CD4-positive, alpha-beta T cell treated with Interleukin-6 at 100 ng/mL for 8 hours (primary cell): Measurements from ENCODE around the gene MED8.
"Not testable (repeated sequence)": the region's sequence is repeated elsewhere in the genome, so short reads cannot be mapped to it uniquely, and the experiment has no call there.

ENCODE experiments used
- DNase-seq: peaks from one replicate; pipeline ENCODE4 v3.0.0-alpha.2; 2020; ENCODE audit warnings: mixed read lengths, low spot score

Gene MED8

DNA sequence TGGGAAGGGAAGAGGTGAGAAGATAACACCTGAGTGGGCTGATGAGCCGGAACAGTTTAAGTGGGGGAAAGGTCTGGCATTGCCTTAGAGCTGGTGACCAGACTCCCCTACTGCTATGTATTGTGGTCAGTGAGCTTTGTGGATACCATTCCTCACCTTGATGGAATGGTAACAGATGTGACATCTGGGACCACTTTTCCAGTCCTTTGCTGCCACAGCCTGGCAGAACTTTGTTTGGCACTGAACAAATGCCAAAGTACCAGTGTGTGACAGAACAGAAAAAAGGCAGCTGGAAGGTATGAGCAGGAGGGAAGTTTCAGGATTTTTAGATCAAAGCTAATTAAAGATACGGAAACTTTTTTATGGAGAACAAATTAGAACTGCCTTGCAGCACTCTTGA is 6.2 kb downstream of the MED8 start:
- no peak for DNase-seq

DNA sequence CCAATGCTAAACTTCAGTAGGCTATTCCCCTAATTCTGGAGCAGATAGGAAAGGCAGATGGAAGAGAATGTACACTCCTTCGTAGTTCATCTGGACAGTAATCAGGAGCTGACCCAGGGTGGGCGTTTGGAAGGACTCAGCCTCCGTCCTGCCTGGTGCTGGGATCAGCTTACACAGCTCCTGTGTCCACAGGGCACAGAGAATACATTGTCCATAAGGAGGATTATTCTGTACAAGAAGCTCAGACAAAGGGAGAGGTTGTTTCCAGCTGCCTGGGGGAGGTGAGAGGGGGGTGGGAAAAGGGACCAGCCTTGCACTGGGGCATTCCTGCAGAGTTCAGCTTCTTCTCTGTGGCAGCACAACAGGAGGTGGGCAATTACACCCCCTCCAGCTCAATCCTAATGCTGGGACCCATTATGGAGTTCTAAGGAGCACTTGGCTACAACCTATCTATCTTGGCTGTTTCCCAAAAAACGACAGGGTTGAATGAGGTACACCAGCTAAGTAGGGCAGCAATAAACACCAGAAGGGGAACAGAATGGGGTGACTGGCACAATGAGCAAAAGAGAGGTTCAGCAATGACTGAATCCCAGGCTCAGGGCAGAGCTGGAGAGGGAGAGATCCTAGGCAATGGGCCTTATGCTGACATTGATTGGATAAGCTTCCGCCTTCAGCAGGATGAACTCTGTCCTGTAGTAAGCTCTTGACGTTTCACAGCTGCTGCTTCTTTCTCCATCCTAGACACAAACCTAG is 7.4 kb downstream of the MED8 start:
- no peak for DNase-seq

DNA sequence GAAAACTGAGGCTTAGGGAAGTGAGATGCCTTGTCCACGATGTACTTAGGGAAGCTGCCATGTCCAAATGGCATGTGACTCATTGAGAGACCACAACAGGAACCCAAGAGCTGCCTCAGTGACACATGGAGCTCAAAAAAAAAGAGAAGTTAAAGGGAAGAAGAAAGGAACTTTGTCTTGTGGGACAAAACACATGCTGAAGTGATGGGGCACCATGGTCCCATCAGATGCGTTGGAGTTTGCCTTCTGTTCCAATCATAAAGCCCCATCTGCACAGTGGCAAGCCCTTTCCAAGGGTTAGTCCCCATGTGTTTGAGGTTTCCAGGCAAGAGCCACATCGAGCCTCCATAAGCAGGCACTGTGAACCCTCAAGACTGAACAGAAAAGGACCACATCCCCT is 8.0 kb downstream of the MED8 start:
- DNase-seq, result no peak

DNA sequence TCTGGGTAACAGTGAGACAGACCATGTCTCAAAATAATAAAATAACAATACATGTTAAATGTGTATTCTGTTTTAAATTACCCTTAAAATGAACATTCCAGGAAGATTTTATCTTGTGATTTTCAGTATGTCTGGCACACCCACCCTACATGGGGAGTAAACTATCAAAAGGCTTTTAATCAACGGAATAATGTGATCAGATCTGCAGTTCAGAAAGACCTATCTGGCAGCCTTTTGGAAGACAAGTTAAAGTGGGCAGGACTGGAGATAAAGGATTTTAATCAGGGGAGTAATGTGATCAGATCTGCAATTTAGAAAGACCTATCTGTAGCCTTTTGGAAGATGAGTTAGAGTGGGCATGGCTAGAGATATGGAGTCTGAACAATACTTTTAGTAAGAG is 10.1 kb downstream of the MED8 start:
- no peak for DNase-seq

DNA sequence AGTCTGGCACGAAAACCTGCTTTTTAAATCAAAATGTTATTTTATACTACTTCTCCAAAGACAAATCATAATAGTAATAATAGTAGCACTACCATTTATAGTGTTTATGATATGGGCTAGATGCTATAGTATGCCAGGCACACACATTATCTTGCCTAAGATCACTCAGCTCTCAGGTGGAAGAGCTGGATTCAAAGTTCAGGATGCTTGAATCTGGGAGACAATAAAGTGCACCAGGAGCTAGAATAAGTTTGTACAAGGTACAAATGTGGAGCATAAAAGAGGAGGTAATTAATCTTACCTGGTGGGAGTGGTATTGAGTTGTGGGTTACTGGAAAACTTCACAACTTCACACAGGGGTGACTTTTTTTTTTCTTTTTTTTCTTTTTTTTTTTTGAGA is 11.8 kb downstream of the MED8 start:
- DNase-seq, result no peak

DNA sequence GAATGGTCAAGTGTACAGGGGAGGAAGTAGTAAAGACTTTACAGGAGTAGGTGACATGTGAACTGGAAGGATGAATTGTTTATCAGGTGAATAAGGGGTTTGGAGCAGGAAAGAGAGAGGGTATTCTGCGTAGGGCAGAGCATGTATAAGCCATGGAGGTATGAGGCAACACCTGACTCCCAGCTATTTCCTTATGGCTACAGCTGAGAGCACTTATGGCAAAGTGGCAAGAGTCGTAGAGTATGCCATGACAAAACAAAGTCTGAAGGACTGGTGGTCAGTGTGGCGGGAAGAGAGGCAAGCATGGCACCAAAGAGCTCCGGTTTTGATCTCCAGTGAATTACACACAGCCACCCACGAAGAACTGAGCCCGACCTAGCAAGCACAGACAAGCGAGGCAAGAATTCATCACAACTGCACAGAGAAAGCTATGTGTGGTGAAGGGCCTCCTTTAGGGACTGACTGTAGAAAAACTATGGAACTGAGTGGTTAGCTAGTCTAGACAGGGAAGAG is 12.8 kb downstream of the MED8 start:
- no peak for DNase-seq

DNA sequence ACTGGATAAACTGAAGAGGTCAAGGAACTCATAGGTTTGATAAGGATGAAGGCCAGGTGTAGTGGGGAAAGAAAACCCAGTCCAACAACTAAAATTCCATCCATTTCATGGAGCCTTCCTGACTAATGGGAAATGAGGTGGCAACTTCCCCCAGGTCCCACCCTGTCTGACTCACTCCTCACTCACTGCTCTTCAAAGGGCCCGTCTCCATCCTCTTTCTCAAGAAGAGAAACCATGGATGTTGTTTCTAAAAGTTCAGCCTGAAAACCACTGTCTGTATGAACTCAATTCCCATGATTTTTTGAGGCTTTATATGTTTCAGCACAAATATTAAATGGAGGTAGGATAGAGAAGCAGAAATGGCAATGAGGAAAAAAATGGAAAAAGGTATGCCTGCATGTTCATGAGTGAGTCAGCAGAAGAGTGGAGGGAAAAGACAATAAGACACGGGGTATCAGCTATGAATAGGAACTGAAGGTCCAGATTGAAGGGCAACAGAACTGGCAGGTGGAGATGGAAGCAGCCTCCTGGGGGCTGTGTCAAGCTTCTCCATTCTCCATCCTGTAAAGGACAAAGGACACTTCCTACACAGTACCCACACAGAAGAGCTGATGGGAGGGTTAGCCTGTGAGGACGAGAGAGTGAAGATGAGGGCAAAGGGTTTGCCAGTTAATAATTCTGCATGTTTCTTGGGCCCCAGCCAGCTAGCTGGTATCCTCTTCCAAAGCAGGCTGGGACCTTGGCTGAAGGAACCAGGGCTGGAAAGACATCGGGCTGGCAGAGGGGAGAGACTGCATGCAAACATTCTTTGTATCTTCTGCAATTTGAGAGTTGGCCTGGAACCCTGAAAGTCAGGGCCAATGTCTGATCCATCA is 16.3 kb downstream of the MED8 start:
- DNase-seq, result no peak

DNA sequence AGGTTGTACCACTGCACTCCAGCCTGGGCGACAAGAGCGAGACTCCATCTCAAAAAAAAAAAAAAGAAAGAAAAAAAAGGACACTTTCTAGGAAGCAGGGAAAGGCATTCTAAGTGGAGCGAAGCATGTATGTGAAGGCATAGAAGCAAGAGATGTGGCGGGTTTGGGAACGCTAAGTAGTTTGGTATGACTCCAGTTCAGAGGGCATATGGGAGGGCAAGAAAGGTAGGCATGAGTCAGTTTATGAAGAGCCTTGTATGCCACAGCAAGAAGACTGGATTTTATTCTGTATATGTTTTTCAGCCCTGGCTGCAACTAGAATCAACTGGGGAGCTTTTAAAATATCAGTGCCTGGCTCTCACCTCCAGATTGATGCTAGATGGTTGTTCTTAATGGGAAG is 17.4 kb downstream of the MED8 start:
- no peak for DNase-seq

DNA sequence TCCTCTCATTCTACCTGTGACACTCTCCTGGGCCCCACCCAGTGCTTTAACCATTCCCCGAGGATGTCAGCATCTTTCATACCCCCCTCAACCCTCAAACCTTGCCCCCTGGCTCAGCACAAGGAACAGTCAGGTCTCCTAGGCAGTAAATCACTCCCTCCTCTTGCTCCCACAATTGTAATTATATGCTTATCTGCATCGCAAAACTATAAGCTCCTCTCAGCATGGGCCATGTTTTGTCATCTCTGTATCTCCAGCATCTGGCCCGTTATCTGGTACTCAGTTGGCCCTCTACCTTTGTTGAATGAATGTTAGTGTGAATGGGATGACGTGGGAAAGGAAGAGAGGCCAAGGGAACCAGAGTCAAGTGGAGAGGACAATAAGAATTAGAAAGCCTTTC is 19.0 kb downstream of the MED8 start:
- no peak for DNase-seq

DNA sequence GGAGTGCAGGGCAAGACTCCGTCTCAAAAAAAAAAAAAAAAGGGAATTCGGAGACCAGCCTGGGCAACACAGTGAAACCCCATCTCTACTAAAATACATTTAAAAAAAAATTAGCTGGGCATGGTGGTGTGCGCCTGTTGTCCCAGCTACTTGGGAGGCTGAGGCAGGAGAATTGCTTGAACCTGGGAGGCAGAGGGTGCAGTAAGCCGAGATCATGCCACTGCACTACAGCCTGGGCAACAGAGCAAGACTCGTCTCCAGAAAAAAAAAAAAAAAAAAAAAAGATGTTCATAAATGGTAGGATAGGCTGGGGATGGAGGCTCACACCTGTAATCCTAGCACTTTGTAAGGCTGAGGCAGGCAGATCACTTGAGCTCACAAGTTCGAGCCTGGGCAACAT is 19.8 kb downstream of the MED8 start:
- not testable (repeated sequence) for DNase-seq

DNA sequence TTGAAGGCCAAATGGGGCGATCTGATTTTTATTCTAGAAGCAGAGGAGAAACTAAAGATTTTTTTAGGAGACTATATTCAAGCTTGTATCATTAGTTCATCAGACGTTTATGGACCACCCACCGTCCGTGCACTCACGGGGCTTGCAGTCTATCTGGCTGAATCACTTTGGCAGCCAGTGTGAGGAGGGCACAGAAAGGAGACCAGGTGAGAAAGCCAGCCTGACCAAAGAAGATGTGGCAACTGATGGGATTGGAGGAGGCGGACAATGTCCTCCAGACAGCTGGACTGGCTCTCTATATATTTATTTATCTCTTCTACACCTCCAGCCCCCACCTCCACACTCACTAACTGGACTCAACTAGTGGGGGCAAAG is 21.0 kb downstream of the MED8 start:
- DNase-seq, result no peak

DNA sequence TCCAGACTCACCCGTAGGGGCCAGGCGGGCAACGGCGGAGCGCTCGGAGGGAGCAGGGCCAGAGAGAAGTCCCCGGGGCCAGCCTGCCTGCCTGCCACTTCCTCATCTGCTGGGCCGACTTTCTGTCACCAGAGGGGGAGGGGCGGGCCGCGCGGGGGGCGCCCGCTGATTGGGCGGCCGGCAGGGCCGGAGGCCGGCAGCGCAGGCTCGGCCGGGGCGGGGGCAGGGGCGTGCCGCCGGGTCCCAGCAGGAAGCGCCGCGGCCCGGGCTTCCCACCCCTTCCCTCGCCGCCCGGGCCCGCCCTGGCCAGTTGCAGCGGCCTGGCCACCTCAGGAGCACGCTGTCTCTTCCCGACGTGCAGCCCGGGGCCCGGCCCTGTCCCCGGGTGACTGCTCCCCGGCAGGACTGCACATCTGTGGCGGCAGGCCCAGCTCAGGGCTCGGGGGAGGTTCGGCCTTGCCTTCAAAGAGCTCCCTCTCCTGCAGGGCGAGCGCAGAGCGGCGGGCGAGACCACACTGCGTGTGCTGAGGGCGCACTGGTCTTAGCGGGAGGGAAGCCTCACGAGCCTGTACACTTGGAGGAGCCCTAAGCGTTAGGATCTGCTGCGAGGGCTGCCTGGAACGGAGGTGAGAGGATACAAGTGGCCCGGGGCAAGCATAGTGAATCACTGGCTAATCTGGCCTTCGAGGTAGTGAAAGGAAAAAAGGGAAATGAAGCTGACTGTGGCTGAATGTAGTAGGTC is 21.5 kb downstream of the MED8 start, which contains the start of gene ELOVL1:
Gene ELOVL1 (minus strand): TSS at position 108 of the 742 bp plus-strand sequence. CDS start 2,402 bp downstream, outside the sequence.
- DNase-seq, result peak; percentile 85

DNA sequence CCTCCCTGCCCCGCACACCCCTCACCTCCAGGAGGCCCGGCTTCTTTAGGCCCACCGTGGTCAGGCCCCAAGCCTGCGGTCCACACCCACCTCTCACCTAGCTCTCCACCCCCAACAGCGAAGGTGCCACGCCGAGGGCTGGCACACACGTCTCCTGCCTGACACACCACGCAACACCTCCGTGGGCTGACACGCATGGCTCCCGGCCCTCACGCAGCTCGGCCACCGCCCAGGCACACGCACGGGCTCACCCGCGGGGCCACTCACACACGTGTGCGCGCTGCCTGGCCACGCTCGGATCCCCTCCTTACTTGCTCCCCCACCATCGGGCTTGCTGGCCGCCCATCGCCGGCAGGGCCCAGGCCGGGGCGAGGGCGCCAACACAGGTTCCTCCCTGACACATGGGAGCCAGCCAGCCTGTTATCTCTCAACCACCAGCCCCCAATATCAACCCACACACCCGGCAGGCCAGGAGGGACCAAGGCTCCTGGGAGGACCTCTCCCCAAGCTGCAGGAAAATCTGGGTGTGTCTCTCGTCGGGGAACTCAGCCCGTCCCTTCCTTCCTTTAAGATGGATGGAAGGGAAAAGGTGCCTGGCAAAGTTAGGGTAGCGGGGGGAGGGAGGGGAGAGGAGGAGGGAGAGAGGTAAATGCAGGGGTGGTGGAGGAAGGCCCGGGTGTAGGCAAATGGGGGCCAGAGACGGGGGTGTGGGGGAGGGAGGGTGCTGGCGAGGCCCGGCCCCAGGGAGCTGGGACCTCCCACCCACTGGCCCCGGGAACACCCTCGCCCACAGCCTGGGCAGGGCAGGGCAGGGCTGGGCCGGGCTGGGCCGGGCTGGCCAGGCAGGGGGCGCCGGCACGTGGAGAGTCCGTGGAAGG is 22.3 kb downstream of the MED8 start:
- DNase-seq, result peak; percentile 6

DNA sequence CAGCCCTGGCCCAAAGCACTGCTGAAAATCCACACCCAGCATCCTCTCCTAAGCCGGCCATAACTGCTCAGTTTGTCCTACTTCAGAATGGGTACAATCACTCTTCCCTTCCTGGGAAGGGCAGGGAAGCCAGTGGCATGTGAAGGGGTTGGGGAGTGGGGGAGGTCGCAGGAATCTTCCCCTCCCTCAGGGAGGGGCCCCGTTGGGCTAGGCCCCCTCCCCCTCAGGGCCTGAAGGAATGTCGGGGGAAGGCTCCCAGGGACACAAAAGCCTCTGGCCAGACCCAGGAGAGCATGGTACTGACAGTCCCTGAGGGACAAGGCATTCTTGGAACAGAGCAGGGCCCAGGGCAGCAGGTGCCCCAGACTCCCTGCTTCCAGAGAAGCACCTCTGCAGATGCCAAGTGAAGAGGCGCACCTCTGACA is 23.0 kb downstream of the MED8 start:
- DNase-seq, result no peak

DNA sequence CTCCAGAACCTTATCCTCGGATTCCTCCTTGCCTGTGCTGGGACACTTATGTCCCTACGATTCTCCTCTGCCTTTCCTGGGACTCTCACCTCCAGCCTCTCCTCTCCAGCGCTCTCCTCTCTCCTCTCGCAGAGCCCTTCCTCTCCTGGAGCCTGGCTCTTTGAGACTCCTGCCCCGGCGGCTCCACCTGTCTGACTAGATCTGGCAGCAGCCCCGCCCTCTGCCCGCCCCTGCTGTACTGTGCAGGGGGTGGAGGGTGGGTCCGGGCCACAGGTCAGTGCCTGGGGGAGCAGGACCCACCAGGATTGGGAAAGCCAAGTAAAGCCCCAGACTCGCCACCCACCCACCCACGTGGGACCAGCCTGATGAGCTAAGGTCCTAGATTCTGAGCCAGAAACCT is 23.4 kb downstream of the MED8 start:
- DNase-seq, result no peak

DNA sequence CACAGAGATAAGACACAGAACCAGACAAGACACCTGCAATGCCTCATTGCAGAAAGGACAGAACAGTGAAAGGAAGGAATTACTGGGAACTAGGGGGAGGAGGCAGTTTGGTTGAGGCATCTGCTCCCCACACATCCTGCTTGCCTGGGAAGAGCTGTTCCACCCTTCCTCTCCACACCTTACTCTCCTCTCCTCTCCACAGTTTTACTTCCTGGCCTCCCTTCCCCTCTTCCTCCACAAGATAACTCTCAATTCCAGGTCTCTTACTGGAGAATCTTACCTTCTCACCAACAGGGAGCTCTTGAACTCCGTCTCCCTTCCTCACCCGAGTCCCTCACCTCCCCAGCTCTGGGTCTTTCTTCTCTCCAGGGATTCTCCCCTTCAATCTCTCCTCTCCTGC is 23.9 kb downstream of the MED8 start:
- DNase-seq, result no peak

DNA sequence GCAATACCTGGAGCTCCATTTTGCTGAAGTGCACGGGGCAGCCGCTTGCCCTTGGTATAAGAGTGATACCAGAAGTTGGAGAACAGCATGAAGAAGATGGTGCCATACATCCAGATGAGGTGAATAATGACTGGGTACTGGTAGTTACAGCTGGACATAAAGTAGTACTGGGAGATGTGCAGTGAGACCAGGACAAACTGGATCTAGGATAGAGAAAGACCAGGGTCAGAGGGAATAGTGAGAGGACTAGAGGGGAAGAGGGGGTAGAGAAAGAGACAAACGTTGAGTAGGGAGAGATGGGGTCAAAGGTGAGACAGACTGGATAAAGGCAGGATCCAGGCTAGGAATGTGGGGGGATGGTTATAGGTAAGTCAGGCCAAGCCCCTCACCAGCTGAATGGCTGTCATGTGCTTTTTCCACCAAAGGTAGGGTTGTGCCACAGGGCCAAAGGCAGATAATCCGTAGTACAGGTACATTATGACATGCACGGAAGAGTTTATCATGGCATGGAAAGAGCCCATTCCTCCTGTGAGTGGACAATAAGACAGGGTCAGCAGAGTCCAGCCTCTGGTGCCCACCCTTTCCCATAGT is 25.6 kb downstream of the MED8 start:
- no peak for DNase-seq

DNA sequence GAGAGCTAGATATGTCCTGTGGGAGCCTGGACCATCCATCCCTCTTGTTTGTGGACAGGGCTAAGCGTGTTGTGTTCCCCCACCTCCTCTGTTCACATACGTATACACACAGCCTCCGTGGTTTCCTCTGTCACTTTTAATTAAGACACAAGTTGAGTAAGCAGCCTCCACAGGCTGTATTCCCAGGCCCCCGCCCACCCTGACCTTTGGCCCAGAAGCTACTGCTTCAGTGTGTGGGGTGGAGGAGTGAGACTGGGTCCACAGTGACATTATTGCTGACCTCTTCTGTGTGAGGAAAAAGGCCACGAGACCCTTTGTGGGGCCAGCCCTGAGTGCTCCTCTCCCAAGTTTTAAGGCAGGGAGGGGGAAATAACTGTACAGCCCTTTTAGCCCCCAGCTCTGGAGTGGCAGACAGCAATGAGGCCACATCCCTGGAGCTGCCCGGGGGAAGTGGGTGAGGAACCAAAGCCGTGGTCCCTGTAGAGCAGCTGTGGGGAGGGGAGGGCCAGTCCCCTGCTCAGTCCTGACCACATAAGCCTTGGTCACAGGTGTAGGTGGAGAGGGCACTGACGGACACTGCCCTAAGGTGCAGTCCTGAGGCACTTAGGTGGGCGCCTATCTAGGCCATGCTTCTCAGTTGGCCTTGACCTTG is 26.2 kb downstream of the MED8 start:
- no peak for DNase-seq

DNA sequence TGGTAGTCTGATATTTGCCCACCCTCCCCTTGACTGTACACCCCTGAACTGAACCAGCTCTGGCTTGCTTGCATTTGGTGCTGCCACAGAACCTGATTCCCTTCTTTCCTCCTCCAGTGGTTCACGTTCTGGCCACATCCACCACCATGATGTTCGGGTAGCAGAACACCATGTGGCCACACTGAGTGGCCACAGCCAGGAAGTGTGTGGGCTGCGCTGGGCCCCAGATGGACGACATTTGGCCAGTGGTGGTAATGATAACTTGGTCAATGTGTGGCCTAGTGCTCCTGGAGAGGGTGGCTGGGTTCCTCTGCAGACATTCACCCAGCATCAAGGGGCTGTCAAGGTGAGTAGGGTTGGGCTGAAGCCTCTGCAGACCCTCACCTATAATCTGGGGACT is 29.0 kb downstream of the MED8 start:
- DNase-seq, result no peak

DNA sequence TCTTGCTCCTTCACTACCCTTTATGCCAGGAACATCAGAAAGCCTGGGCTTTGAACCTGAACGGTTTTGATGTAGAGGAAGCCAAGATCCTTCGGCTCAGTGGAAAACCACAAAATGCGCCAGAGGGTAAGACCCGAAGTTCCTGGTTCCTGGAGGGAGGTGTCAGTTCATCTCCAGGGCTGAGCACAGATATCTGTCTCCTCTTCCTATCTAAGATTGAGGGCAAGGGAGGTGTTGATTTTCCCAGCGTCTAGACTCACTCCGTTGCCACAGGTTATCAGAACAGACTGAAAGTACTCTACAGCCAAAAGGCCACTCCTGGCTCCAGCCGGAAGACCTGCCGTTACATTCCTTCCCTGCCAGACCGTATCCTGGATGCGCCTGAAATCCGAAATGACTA is 29.9 kb downstream of the MED8 start:
- DNase-seq, result no peak
